ENCODE data around the gene CBL. TPM values are rescaled to one million over a fixed set of nuclear protein-coding genes. Genes with fewer than 3 reads are reported as not detected.

Gene CBL
- total RNA-seq, 1 experiment from 2014 or later = 56.4 TPM

- no peak overlapping the region for H3K9ac ChIP-seq (ENCODE audit: extremely low read depth, insufficient read length, low read length)
- H3K27ac Mint-ChIP-seq = no peak overlapping the region
These were observed 12.2 kb downstream of the CBL start for GRCh38 chr11:119218141-119218878.

More at GRCh38 chr11:119218141-119218878, 12.2 kb downstream of the CBL start:
- H2BK20ac ChIP-seq (ENCODE audit: low read depth, low read length, poor library complexity, severe bottlenecking) = no peak overlapping the region
- no peaks in the 10 kb centered on the region for H4K20me1 ChIP-seq (ENCODE audit: control insufficient read depth, insufficient read depth, insufficient read length)
- no peak overlapping the region for H3K18ac ChIP-seq (ENCODE audit: insufficient read length, low read depth, low read length)
- H3K27ac ChIP-seq (ENCODE audit: insufficient read length, low read depth, low read length) = no peak overlapping the region
- Mint-ChIP-seq H3K4me3 (no peak overlapping the region), H3K27me3 (ENCODE audit: low read depth) (no peaks in the 10 kb centered on the region), H3K9me3 (no peaks in the 10 kb centered on the region), H3K36me3 (ENCODE audit: insufficient read depth in 1 of 3, low read depth in 3 of 3) (peaks cover 0 to 3% (median 0%) of the 10 kb centered on the region in 3 experiments; a peak in 1 of 7 replicates), H3K4me1 (no peaks in the 10 kb centered on the region; a peak in 1 of 4 replicates)
- H3K56ac ChIP-seq (ENCODE audit: insufficient read length, low read depth, low read length) = no peak overlapping the region
- H4K91ac ChIP-seq (ENCODE audit: insufficient read length, low read depth, low read length) = no peak overlapping the region
- no peak overlapping the region for H4K5ac ChIP-seq (ENCODE audit: insufficient read length, low read depth, low read length)
- no peak overlapping the region for H3K23ac ChIP-seq (ENCODE audit: insufficient read length, low read depth, low read length)
- no peaks in the 10 kb centered on the region for H3K9me3 ChIP-seq (ENCODE audit: control insufficient read depth, low read depth, low read length)
- peaks cover 10% of the 10 kb centered on the region for H3K79me1 ChIP-seq (ENCODE audit: insufficient read depth, low read depth, low read length, poor library complexity, severe bottlenecking)
- no peak overlapping the region for H2BK120ac ChIP-seq (ENCODE audit: low read depth, low read length, poor library complexity, severe bottlenecking)
- no peak overlapping the region for H4K8ac ChIP-seq (replicated peaks; ENCODE audit: insufficient read length, low read depth, low read length)
- H2AK5ac ChIP-seq (ENCODE audit: insufficient read length, low read length) = no peak overlapping the region
- no peak overlapping the region for H3K14ac ChIP-seq (ENCODE audit: insufficient read depth, low read length)
- H2BK15ac ChIP-seq (ENCODE audit: low read depth, low read length) = no peak overlapping the region
- no peak for TF ChIP-seq CTCF (conservative IDR thresholded peaks at IDR 0.05)
- DNase-seq = no peak
- H3K23me2 ChIP-seq (ENCODE audit: insufficient read length, low read depth, low read length, poor library complexity, severe bottlenecking) = no peaks in the 10 kb centered on the region
- no CpG with 5 or more reads among the region's 8 CpGs for WGBS (ENCODE audit: extremely low coverage, insufficient read length, low lambda C conversion rate)
- no peak overlapping the region for H3K4me2 ChIP-seq (ENCODE audit: insufficient read depth, insufficient read length, low read length)
- H3K27me3 ChIP-seq (ENCODE audit: insufficient read depth, low read length) = no peaks in the 10 kb centered on the region
- peaks cover 24% of the 10 kb centered on the region for H3K79me2 ChIP-seq (ENCODE audit: insufficient read depth, low read length)
- H2BK5ac ChIP-seq (ENCODE audit: insufficient read length, low read length) = no peak overlapping the region
- H3T11ph ChIP-seq (ENCODE audit: low read length) = no peak overlapping the region
- H2AFZ ChIP-seq (ENCODE audit: low read length) = no peak overlapping the region
- H3K4me1 ChIP-seq (ENCODE audit: insufficient read depth, low read length) = no peaks in the 10 kb centered on the region; the same call in 1 of the 2 replicates
- H2BK12ac ChIP-seq (ENCODE audit: insufficient read length, low read depth, low read length) = no peak overlapping the region
- no peak overlapping the region for H3K4ac ChIP-seq (ENCODE audit: low read depth, low read length)

Measured in H9 (cell line).